Activated CD4-positive, CD25-positive, alpha-beta regulatory T cell (primary cell): ENCODE results near the gene PCSK9.

ENCODE experiments used
- DNase-seq, 4 experiments: peaks; one replicate each; lab custom pipeline; 2025; lab: John Stamatoyannopoulos, UW

The PCSK9 gene

GRCh38 chr1:55060133-55060999 is 21.0 kb downstream of the PCSK9 start:
- DNase-seq = no peak

GRCh38 chr1:55061000-55061705 is 21.8 kb downstream of the PCSK9 start:
- no peak for DNase-seq

- DNase-seq = no peak
Observed at GRCh38 chr1:55061706-55062321, 22.5 kb downstream of the PCSK9 start.

DNA sequence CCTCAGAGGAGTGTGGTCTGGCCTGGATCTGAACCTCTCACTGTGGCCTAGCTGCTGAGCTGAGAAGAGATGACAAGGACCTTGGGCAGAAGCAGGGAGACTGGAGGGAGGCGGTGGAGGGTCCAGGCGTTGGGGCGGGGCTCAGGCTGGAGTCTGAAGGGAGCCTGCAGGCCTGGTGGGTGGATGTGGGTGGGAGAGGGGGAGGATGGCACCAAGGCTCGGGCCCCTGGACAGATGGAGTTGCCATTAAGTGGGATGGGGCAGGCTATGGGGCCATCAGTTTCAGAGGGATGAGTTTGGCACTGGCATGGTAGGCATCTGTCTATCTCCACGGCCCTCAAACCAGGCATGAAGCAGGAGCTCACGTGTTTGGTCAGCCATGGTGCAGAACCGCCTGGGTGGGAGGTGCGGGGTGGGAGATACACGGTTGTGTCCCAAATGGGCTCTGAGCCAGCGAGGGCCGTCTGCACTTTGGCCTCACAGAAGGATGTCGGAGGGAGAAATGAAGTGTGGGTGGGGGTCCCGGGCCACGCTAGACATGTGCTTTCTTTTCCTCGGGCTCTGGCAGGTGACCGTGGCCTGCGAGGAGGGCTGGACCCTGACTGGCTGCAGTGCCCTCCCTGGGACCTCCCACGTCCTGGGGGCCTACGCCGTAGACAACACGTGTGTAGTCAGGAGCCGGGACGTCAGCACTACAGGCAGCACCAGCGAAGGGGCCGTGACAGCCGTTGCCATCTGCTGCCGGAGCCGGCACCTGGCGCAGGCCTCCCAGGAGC is 23.6 kb downstream of the PCSK9 start:
- no peak for DNase-seq

DNA sequence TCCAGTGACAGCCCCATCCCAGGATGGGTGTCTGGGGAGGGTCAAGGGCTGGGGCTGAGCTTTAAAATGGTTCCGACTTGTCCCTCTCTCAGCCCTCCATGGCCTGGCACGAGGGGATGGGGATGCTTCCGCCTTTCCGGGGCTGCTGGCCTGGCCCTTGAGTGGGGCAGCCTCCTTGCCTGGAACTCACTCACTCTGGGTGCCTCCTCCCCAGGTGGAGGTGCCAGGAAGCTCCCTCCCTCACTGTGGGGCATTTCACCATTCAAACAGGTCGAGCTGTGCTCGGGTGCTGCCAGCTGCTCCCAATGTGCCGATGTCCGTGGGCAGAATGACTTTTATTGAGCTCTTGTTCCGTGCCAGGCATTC is 24.2 kb downstream of the PCSK9 start:
- DNase-seq = no peak

GRCh38 chr1:55064071-55064581 is 24.8 kb downstream of the PCSK9 start:
- no peak for DNase-seq

DNA sequence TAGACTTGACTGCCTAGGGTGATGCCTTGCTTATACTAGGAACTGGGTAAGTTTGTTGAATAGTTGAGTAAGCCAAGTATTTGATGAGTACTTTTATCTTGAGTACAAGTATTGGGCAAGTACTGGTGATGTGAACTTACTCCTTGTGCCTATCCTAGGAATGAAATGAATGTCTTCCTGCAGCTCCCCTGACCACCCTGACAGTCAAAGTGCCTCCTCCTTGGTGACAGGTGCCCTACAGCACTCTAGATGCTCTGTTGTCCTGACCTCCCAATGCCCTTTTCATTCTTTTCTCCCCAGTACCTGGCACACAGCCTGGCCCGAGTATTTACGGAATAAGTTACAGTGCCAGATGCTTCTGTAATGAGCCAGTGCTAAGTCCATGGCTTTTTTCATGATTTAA is 25.5 kb downstream of the PCSK9 start:
- no peak for DNase-seq

GRCh38 chr1:55065648-55066047 is 26.3 kb downstream of the PCSK9 start:
- no peak for DNase-seq

GRCh38 chr1:55067022-55067778 is 27.9 kb downstream of the PCSK9 start:
- no peak for DNase-seq

GRCh38 chr1:55067914-55068313 is 28.6 kb downstream of the PCSK9 start:
- no peak for DNase-seq

GRCh38 chr1:55068638-55069037 is 29.3 kb downstream of the PCSK9 start:
- no peak for DNase-seq

DNA sequence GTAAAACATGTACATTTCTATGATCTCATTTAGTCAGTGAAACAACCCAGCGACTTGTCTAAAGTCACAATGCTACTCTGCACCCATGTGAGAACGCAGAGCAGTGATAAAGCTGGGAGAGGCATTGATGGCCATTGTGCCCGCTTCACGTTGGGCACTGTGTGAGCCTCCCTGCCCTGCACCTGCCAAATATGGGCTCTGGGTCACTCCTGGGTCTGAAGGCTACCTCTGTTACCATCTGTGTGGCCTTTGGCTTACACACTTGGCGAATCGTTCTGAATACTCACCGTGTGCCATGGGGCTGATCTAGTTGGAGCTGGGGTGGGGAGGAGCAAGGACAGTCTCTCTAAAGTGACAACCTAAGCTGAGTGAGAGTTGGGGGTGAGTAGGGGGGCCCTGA is 29.9 kb downstream of the PCSK9 start:
- DNase-seq = no peak

GRCh38 chr1:55070293-55071164 is 31.2 kb downstream of the PCSK9 start:
- no peak for DNase-seq

- DNase-seq = no peak
Observed at GRCh38 chr1:55071477-55071876, 32.1 kb downstream of the PCSK9 start.

DNA sequence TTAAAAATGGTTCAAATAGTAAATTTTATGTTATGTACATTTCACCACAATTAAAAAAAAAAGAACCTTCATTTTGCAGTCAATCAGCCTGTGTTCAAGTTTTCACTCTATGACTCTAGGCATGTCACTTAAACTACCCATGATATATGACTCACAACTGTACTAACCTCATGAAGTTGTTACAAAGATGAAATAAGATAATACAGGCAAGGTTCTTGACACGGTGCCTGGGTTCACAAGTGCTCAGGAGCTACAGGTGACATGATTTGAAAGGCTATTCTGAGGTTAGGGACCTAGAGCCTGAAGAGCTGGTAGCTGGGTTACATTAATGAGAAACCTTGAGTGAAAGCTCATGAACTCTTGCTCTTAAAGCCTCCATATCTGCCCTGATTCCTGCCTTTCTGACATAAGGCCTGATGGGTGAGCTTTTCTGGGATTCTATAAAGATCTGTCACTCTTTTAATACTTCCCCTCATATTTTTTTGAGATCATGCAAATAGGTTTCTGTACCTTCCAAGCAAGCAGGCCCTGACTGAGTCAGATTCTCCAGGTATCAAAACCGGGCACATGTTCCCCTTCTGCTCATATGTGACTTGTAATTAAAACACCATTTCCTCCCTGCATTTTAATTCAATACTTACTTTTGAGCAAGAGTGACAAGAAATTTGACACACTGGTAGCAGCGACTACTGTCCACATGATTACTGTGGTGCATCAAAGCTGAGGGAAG is 34.0 kb downstream of the PCSK9 start:
- no peak for DNase-seq

GRCh38 chr1:55074455-55074854 is 35.1 kb downstream of the PCSK9 start:
- no peak for DNase-seq

- no peak for DNase-seq
Observed at GRCh38 chr1:55076356-55076755, 37.0 kb downstream of the PCSK9 start.

DNA sequence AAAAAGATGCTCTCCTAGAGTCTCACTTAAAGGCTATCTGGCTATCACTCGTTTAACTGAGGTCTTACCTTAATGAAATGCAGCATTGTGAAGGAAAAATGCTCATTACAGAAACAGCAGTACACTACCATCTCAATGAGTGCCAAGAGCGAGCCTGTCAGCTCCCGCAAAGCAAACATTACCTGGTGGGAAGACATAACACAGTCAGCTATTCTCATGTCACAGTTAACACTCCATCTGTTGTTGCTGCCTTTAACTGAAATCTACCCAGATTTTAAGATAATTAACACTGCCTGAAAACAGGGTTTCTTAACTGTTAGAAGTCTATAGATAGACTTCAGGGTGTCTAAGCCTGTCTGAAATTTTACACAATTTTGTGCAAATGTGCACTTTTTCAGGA is 39.1 kb downstream of the PCSK9 start:
- DNase-seq = no peak

GRCh38 chr1:55079651-55080050 is 40.3 kb downstream of the PCSK9 start:
- DNase-seq = no peak
